Measurements from ENCODE around the gene RUNX3. TPM values are rescaled to one million over a fixed set of nuclear protein-coding genes. Genes with fewer than 3 reads are reported as not detected.

The RUNX3 gene
- total and polyA plus RNA-seq, 2 donors from 2014 or later = 0.47 to 7.9 TPM

GRCh38 chr1:24904731-24905354 lies 25.2 kb downstream of the RUNX3 start:
- no peak overlapping the region for H3K9ac ChIP-seq (ENCODE audit: low read length in 3 of 3)
- no peak overlapping the region for H3K4me3 ChIP-seq (ENCODE audit: low read length in 3 of 3)
- intact Hi-C loops (cut with DNase I) = no loop called here
- H3K4me1 ChIP-seq (ENCODE audit: control insufficient read depth in 2 of 3, insufficient read depth in 2 of 3, low read depth in 1 of 3, low read length in 3 of 3) = peaks cover 0 to 4% (median 0%) of the 10 kb centered on the region in 3 donors
- no peak overlapping the region for H3K27ac ChIP-seq (ENCODE audit: low read depth in 2 of 2, low read length in 2 of 2)
- no peak for FAIRE-seq
- no peaks in the 10 kb centered on the region for H3K27me3 ChIP-seq (ENCODE audit: control insufficient read depth, insufficient read depth, low read length)
- DNase-seq = peak in 3 of 5 donors; percentile 10 to 46 (median 32)
- H3K9me3 ChIP-seq (ENCODE audit: control insufficient read depth in 2 of 3, insufficient read depth in 1 of 3, low read length in 3 of 3) = no peaks in the 10 kb centered on the region
- no peak for TF ChIP-seq CTCF (IDR thresholded peaks at IDR 0.05; ENCODE audit: borderline replicate concordance, extremely low read depth, insufficient read depth)
- H3K36me3 ChIP-seq (ENCODE audit: control insufficient read depth in 2 of 3, insufficient read depth in 3 of 3, low read length in 3 of 3) = no peaks in the 10 kb centered on the region

- Histone ChIP-seq H3K4me3 (ENCODE audit: low read length in 3 of 3) (no peak overlapping the region), H3K9me3 (ENCODE audit: control insufficient read depth in 2 of 3, insufficient read depth in 1 of 3, low read length in 3 of 3) (no peaks in the 10 kb centered on the region), H3K27ac (ENCODE audit: low read depth in 2 of 2, low read length in 2 of 2) (no peak overlapping the region), H3K27me3 (ENCODE audit: control insufficient read depth, insufficient read depth, low read length) (no peaks in the 10 kb centered on the region), H3K4me1 (ENCODE audit: control insufficient read depth in 2 of 3, insufficient read depth in 2 of 3, low read depth in 1 of 3, low read length in 3 of 3) (no peaks in the 10 kb centered on the region), H3K36me3 (ENCODE audit: control insufficient read depth in 2 of 3, insufficient read depth in 3 of 3, low read length in 3 of 3) (no peaks in the 10 kb centered on the region), H3K9ac (ENCODE audit: low read length in 3 of 3) (no peak overlapping the region)
- FAIRE-seq (no peak), DNase-seq (peak in 3 of 5 donors; percentile 5 to 70 (median 35))
- intact Hi-C loops (cut with DNase I) = no loop called here
- TF ChIP-seq CTCF (IDR thresholded peaks at IDR 0.05; ENCODE audit: borderline replicate concordance, extremely low read depth, insufficient read depth) = no peak
Measured at GRCh38 chr1:24903955-24904730, 25.9 kb downstream of the RUNX3 start.

- H3K4me1 ChIP-seq (ENCODE audit: control insufficient read depth in 2 of 3, insufficient read depth in 2 of 3, low read depth in 1 of 3, low read length in 3 of 3) = no peaks in the 10 kb centered on the region
- no peak overlapping the region for H3K9ac ChIP-seq (ENCODE audit: low read length in 3 of 3)
- H3K27ac ChIP-seq (ENCODE audit: low read depth in 2 of 2, low read length in 2 of 2) = no peak overlapping the region
- no peaks in the 10 kb centered on the region for H3K9me3 ChIP-seq (ENCODE audit: control insufficient read depth in 2 of 3, insufficient read depth in 1 of 3, low read length in 3 of 3)
- FAIRE-seq (no peak), DNase-seq (peak in 2 of 5 donors; percentile 13 to 29)
- H3K27me3 ChIP-seq (ENCODE audit: control insufficient read depth, insufficient read depth, low read length) = no peaks in the 10 kb centered on the region
- no peak overlapping the region for H3K4me3 ChIP-seq (ENCODE audit: low read length in 3 of 3)
- H3K36me3 ChIP-seq (ENCODE audit: control insufficient read depth in 2 of 3, insufficient read depth in 3 of 3, low read length in 3 of 3) = no peaks in the 10 kb centered on the region
- intact Hi-C loops (cut with DNase I) = no loop called here
- no peak for TF ChIP-seq CTCF (IDR thresholded peaks at IDR 0.05; ENCODE audit: borderline replicate concordance, extremely low read depth, insufficient read depth)
Measured at GRCh38 chr1:24903560-24903954, 26.5 kb downstream of the RUNX3 start.
